Heart right ventricle (tissue), 16 donors: ENCODE data around the gene XYLT2. TPM values are rescaled to one million over a fixed set of nuclear protein-coding genes. Genes with fewer than 3 reads are reported as not detected.
A peak's percentile ranks its signal among the peaks of the same experiment; 100 is the strongest.

ENCODE experiments used
- ATAC-seq, 8 donors: fragments of 200-7000 bp; cut with Tn5 transposase; one replicate each; pipeline ENCODE4 v1.9.1; 2020; ENCODE audit warnings: mild to moderate bottlenecking in 8 of 8, moderate library complexity in 8 of 8, moderate number of reproducible peaks in 1 of 8
- DNase-seq, 2 donors: peaks; one replicate each; pipeline ENCODE4 v3.0.0-alpha.2; 2020
- H3K27ac ChIP-seq, 10 donors: fragments of 200-600 bp; sonication (generic) in 2 of 10; one replicate each; pipeline versions ENCODE4 v1.5.0 to v1.8.0; 2020 to 2022; ENCODE audit warnings: mild to moderate bottlenecking in 3 of 10
- H3K27me3 ChIP-seq, 7 donors: fragments of 200-600 bp; one replicate each; pipeline ENCODE4 v1.8.0; 2021 to 2022; ENCODE audit warnings: mild to moderate bottlenecking in 2 of 7
- H3K36me3 ChIP-seq, 9 donors: fragments of 200-600 bp; sonication (generic) in 1 of 9; one replicate each; pipeline versions ENCODE4 v1.5.0 to v1.8.0; 2020 to 2022; ENCODE audit warnings: mild to moderate bottlenecking in 2 of 9
- H3K4me1 ChIP-seq, 9 donors: fragments of 200-600 bp; sonication (generic) in 1 of 9; one replicate each; pipeline versions ENCODE4 v1.5.0 to v1.8.0; 2020 to 2022; ENCODE audit warnings: mild to moderate bottlenecking in 4 of 9
- H3K4me3 ChIP-seq, 10 donors: fragments of 200-600 bp; sonication (generic) in 2 of 10; one replicate each; pipeline versions ENCODE4 v1.5.0 to v1.8.0; 2020 to 2022; ENCODE audit warnings: mild to moderate bottlenecking in 7 of 10, moderate library complexity in 2 of 10
- H3K9me3 ChIP-seq, 11 donors: fragments of 200-600 bp in 10 of 11; sonication (generic) in 2 of 11; one replicate each; pipeline versions ENCODE4 v1.5.0 to v1.8.0; 2013 to 2022; ENCODE audit warnings: mild to moderate bottlenecking in 2 of 11, control low read depth in 1 of 11, moderate library complexity in 1 of 11
- WGBS, 2 donors: extraction: QIAGEN DNeasy Blood & Tissue Kit; methylation state at CpG; one replicate each; pipeline ENCODE4 v1.1.7; 2013; ENCODE audit warnings: inconsistent platforms in 1 of 2; 5-methylcytosine and 5-hydroxymethylcytosine counted together
- intact Hi-C, 10 donors: fragments of 100-400 bp; cut with DNase I; formaldehyde crosslinking; loops; one replicate each; pipeline versions ENCODE4 v1.11.1 to v1.14.2; 2022
- polyA plus RNA-seq, 2 donors: library from polyadenylated mRNA; stranded (reverse); fragments of 200-250 nt; gene quantifications; one replicate each; pipeline ENCODE4 v1.2.3, GENCODE V29; 2013
- total RNA-seq, 10 donors: library from RNA; stranded (reverse); fragmentation: NEBNext Ultra II Directional in 3 of 10; extraction: Animal tissue kit (Norgen Biotek cat#: 25700) in 3 of 10; gene quantifications; one replicate each; pipeline versions ENCODE4 v1.2.1 to v1.2.4, GENCODE V29; 2021 to 2023
- TF ChIP-seq, protein P1 (sequence below), 9 donors: fragments of 200-600 bp; sonication (generic) in 2 of 9; IDR thresholded peaks; one replicate each; pipeline versions ENCODE4 v1.5.0 to v1.8.0; 2021 to 2022; ENCODE audit warnings: antibody characterized with exemption in 9 of 9, mild to moderate bottlenecking in 5 of 9, moderate library complexity in 1 of 9
- donor health status: Arrhythmogenic right ventricular cardiomyopathy.
- donor health status: ischemic (EF 13 %, LVEDD 7.1; RV severe dilation, severe dysfunction).
- donor health status: healthy with polysubstance abuse.
- donor health status: DM: no; HTN: yes; CAD: no.
- donor health status: DM: no; HTN: no; CAD: no.
- donor health status: ischemic (EF 25% LVEDD 6.9; RV normal size, moderate dysfunction).
- donor health status: ischemic (EF 25% LVEDD 5.7; RV mildly dilated, moderate dysfunction).
- donor health status: healthy.
- donor health status: DM: yes; HTN: yes; CAD: no.
- donor health status: Ischemic cardiomyopathy.
- donor health status: ischemic (EF 35%, LVEDD 5.7; RV mildly dilated, moderate dysfunction).
- donor health status: nonischemic (EF 11% LVEDD 7.7; RV severe dilation, severe dysfunction).
- donor health status: DM: yes; HTN: yes; CAD: no.
- donor health status: PGD.
- donor health status: ischemic (EF 29% LVEDD 5.4; RV normal size, mild dysfunction).
- donor health status: nonischemic (EF 23%, LVEDD 6.1; RV moderate dilation, normal function).

XYLT2 gene
- total and polyA plus RNA-seq, 12 donors, result 8.1 to 17.1 (median 11.9) TPM

DNA sequence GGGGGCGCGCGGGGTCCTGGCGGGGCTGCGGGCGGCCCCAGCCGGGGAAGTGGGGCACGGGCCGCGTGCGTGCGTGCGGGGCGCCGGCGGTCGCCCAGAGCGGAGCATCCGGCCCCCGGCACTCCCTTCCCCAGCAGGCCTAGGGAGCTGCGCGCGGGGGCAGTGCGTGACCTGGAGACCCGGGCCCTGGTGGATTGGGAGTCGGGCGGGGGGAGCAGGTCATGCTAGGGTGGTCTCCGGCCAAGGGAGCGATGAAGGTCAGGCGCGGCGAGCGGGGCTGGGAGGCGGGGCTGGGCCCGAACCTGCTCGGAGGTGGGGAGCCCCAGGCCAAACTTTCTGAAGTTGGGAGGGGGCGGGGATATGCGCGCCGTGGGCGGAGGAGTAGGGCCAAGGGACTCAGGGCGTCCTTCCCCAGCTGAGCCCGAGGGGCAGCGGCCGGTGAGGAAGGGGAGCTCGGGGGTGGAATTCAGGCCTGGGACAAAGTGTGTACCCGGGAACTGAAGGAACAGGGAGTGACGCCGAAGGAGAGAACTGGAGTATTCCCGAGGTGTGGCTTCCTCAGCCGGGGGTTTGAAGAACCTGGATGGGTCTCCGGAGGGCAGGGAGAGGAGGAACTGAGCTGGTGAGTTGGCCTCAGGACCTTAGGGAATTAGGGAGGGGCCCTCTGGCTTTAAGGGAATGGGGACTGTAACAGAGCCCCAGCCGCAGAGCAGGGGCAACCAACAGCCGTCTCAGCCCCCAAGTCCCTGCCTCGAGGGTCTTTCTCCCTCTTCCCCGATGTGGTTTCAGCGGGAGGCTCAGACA, 589 bp downstream of the XYLT2 start:
- Histone ChIP-seq H3K9me3 (no peaks in the 10 kb centered on the region), H3K27me3 (no peaks in the 10 kb centered on the region)
- intact Hi-C loops, result no loop called here

DNA sequence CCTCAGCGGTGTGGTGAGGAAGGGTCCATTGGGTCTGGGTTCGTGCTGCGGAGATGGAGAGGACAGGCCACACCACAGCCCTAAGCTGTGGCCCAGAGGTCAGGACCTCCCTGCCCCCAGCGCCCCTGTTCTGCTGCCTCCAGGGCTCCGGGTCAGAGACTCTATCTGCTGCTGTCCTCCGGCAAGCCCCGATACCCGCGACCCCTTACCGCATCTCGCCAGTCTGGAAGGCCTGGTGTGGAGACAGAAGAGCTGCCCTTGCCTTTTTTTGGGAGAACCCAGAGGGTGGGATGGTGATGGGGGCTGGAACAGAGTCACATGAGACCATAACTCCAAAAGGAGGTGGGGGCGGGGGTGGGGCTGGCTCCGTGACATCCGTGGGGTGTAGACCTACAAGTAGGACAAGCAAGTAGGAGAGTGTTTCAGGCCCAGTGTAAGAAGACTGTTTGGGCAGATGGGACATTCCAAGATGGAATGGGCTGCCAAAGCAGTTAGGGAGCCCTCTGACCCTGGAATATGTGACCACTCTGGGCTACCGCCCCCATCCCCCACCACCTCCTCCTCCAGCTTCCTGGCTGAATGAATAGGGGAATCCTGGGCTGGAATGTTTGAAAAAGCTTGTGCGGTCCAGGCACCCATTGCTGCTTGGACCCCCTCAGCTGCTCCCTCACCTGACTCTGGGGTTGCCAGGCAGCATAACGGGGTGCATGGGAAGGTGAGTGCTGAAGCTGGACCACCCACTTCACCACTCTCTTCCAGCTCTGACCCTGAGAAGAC, 1.4 kb downstream of the XYLT2 start:
- peak in 5 of 8 donors; percentile 2 to 27 (median 6) for ATAC-seq
- intact Hi-C loops, result no loop called here
- WGBS, 2 donors, result 28 to 34% methylated on average over 17 of the region's 17 CpGs

More for the DNA sequence above, 589 bp downstream of the XYLT2 start:
- DNase-seq (peak; percentile 44 to 50), ATAC-seq (peak; percentile 21 to 60 (median 44))
- Histone ChIP-seq H3K4me3 (peak overlapping the region; percentile 69 to 99 (median 92)), H3K27ac (peak overlapping the region; percentile 22 to 84 (median 66)), H3K4me1 (peaks cover 6 to 34% (median 31%) of the 10 kb centered on the region in 9 donors), H3K36me3 (no peaks in the 10 kb centered on the region)
- 1 to 2% methylated on average over 45 to 57 of the region's 57 CpGs for WGBS, 2 donors
- TF ChIP-seq, protein P1, sequence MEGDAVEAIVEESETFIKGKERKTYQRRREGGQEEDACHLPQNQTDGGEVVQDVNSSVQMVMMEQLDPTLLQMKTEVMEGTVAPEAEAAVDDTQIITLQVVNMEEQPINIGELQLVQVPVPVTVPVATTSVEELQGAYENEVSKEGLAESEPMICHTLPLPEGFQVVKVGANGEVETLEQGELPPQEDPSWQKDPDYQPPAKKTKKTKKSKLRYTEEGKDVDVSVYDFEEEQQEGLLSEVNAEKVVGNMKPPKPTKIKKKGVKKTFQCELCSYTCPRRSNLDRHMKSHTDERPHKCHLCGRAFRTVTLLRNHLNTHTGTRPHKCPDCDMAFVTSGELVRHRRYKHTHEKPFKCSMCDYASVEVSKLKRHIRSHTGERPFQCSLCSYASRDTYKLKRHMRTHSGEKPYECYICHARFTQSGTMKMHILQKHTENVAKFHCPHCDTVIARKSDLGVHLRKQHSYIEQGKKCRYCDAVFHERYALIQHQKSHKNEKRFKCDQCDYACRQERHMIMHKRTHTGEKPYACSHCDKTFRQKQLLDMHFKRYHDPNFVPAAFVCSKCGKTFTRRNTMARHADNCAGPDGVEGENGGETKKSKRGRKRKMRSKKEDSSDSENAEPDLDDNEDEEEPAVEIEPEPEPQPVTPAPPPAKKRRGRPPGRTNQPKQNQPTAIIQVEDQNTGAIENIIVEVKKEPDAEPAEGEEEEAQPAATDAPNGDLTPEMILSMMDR (IDR thresholded peaks at IDR 0.05), result no peak

DNA sequence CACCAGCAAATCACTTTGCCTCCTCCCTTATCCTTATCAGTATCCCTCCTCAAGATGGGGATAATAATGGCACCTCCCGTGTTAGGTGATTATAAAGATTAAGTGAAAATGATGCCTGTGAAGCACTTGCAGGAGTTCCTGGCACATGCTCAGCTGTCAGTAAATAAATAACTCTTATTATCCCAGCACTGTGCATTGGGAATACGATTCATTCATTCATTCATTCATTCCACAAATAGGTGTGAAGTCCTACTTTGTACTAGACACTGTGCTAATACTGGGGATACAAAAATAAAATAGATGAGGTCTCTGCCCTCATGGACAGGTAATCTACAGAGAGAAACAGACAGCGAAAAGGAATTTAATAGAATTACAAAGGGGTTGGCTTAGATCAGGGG, 2.0 kb downstream of the XYLT2 start:
- TF ChIP-seq, protein P1 (IDR thresholded peaks at IDR 0.05), result no peak
- no peak for ATAC-seq
- H3K36me3 ChIP-seq, result peaks cover 0 to 11% (median 0%) of the 10 kb centered on the region in 9 donors
- peak overlapping the region in 2 of 10 donors; percentile 88 to 97 for H3K4me3 ChIP-seq
- no peaks in the 10 kb centered on the region for H3K27me3 ChIP-seq
- DNase-seq, result no peak
- H3K4me1 ChIP-seq, result peaks cover 6 to 45% (median 33%) of the 10 kb centered on the region in 9 donors
- no peaks in the 10 kb centered on the region for H3K9me3 ChIP-seq
- intact Hi-C loops, result no loop called here
- H3K27ac ChIP-seq, result no peak overlapping the region
- WGBS, 2 donors, result 71 to 80% methylated on average over 3 of the region's 3 CpGs

More for the DNA sequence above, 1.4 kb downstream of the XYLT2 start:
- TF ChIP-seq, protein P1 (IDR thresholded peaks at IDR 0.05), result no peak
- no peak for DNase-seq
- H3K36me3 ChIP-seq, result peaks cover 0 to 5% (median 0%) of the 10 kb centered on the region in 9 donors
- H3K27ac ChIP-seq, result peak overlapping the region in 4 of 10 donors; percentile 64 to 84 (median 68)
- H3K27me3 ChIP-seq, result no peaks in the 10 kb centered on the region
- H3K4me3 ChIP-seq, result peak overlapping the region; percentile 69 to 99 (median 92)
- H3K9me3 ChIP-seq, result no peaks in the 10 kb centered on the region
- peaks cover 6 to 41% (median 33%) of the 10 kb centered on the region in 9 donors for H3K4me1 ChIP-seq

DNA sequence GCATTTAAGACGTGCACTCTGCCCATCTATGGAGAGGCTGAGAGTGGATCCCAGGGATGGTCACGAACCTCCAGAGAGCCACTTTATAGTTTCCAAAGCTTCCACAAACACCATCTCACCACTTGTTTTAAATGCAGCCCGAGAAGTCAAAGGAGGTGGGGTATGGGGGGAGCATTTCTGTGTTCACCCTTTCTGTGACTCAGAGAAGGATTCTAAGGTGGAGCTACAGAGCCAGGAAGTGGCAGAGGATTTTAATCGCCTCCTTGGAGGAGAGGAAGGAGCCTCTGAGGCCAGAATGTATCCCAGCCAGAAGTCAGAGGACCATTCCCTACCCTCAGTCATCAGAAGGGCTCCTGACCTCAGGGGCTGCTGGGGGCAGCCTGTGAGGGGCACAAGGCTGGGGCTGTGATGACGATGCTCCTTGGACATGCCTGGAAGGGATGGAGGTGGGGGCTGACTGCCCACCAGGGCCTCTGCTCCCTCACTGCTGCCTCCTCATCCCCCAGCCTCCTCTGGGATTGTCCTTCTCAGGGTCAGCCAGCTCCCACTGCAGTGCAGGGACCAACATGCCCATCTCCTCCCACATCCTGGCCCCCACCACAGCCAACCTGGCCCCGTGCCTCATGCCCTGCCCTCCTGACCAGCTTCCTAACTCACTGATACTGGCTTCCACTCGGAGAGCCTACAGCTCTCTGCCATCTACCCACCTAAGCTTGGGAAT, 2.8 kb downstream of the XYLT2 start:
- WGBS, 2 donors, result 68 to 71% methylated on average over 7 of the region's 7 CpGs
- Histone ChIP-seq H3K27me3 (no peaks in the 10 kb centered on the region), H3K9me3 (no peaks in the 10 kb centered on the region), H3K27ac (no peak overlapping the region), H3K4me1 (peaks cover 6 to 46% (median 33%) of the 10 kb centered on the region in 9 donors), H3K4me3 (no peak overlapping the region), H3K36me3 (peaks cover 0 to 14% (median 0%) of the 10 kb centered on the region in 9 donors)
- TF ChIP-seq, protein P1 (IDR thresholded peaks at IDR 0.05), result no peak
- ATAC-seq (no peak), DNase-seq (no peak)
- intact Hi-C loops, result no loop called here
